Measurements from ENCODE around the gene MKNK2.

DNA sequence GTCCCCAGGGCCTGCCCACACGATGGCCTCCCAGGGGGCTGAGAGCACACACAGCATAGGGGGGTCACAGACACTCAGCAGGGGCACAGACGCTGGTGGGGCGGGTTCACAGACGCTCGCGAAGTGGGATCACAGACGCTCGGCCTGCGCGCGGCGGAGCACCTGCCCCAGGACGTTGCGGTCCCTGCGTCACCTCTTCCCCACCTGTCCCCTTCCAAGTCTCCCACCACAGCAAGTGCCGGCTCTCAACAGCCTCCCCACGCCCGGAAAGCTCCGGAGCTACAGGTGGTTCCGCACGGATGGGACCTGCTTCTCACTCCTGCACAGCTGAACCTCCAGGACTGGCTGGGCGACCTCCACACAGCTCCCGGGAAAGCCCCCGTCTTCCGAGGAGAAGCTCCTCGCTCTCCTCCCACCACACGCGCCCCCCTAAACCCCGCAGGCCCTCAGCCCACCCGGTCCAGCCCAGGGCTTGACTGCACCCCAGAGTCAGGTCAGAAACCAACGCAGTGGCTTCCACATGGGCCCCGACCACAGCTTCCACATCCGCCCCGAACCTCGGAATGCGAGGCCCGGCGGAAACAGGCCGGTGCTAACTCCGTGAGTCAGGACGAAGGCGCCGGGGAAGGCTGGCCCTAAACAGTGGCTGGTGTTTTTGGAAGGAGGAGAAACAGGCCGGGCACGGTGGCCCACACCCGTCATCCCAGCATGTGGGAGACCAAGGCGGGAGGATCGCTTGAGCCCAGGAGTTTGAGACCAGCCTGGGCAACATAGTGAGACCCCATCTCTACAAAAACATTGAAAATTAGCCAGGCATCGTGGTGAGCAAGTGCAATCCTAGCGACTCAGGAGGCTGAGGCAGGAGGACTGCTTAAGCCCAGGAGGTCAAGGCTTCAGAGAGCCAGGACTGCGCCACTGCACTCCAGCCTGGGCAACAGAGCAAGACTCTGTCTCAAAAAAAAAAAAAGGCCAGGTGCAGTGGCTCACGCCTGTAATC is 52.0 kb downstream of the MKNK2 start:
- TF ChIP-seq EZH2 (IDR thresholded peaks at IDR 0.05; ENCODE audit: insufficient read depth, poor library complexity, severe bottlenecking) (no peak), EZH2phosphoT487 (IDR thresholded peaks at IDR 0.05; ENCODE audit: insufficient read depth, low read depth) (no peak)
